Amniotic stem cell (primary cell): ENCODE measurements around the gene RALGPS1.
"Not testable (repeated sequence)": the region's sequence is repeated elsewhere in the genome, so short reads cannot be mapped to it uniquely, and the experiment has no call there.

ENCODE experiments used
- DNase-seq: peaks from one replicate; lab custom pipeline; 2025; lab: John Stamatoyannopoulos, UW

Gene RALGPS1

DNA sequence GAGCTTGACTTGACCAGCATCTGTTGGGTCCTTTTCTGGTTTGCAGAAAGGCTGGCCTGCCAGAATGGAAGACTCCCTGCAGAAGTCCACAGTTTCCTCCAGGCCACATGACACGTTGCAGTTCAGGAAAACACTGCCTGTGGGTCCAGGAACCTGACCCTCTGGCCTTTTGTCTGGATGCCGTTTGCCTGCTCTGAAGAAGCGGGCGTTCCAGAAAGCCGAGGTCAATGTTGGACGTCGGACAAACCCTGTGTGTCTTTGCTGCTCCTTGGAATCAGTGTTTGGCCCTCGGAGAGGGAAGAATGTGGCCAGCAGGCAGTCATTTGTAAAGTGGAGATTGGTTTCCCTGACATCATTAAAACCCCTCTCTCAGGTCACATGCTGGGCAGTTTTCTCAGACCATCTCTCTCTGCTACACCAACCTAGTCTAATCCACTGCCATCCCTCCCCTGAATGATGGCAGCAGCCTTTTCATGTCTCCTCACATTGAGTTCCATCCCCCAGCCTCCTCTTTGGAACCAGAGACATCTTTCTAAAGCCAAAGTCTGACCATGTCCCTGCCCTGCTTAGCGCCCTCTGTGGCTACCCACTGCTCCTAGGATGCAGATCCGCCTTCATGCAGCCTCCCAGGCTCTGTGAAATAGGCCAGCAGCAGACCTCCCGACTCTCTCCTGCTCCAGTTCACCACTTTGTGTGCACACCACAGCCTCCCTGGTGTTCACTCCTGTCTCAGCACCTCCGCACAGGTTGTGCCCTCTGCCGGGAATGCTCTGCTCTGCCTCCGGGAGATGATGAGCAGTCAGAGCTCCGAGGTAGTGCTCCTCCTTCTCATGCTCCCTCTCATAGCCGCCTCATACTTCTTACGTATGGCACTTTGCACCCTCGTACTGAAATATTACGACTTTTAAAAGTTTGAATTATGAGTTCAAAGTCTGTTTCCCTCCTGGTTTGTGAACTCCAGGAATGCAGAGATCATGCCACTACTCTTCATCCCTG is 75.6 kb downstream of the RALGPS1 start:
- DNase-seq: no peak

DNA sequence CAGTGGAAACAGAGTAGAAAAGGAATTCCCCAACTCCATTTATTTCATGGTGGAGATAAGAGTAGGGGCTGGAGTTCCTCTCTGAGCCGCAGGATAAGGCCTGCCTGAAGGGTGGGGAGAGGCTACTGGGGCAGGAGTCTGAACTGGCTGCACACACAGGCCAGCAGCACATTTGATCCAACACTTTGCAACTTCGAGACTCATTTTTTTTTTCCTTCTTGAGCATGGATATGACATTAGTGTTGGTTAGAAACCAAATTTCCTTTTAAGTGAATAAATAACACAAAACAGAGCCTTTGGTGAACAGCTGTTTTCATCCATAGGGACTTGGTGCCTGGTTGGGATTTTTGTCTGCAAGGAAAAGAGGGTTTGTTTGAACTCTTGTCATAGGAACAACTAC is 76.6 kb downstream of the RALGPS1 start:
- DNase-seq: no peak

DNA sequence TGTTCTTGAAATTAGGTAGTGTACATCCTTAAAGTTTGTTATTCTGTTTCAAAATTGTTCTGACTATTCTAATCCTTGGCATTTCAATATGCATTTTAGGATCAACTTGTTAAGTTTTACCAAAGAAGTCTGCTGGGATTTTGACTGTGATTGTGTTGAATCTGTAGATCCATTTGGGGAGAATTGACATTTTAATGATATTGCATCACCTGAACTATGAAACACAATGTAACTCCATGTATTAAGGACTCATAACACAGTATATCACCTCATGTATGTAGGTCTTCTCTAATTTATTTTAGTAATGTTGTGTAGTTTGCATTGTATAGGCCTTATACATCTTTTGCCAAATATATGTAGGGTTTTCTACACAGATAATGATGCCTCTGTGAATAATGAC is 77.8 kb downstream of the RALGPS1 start:
- DNase-seq: no peak

DNA sequence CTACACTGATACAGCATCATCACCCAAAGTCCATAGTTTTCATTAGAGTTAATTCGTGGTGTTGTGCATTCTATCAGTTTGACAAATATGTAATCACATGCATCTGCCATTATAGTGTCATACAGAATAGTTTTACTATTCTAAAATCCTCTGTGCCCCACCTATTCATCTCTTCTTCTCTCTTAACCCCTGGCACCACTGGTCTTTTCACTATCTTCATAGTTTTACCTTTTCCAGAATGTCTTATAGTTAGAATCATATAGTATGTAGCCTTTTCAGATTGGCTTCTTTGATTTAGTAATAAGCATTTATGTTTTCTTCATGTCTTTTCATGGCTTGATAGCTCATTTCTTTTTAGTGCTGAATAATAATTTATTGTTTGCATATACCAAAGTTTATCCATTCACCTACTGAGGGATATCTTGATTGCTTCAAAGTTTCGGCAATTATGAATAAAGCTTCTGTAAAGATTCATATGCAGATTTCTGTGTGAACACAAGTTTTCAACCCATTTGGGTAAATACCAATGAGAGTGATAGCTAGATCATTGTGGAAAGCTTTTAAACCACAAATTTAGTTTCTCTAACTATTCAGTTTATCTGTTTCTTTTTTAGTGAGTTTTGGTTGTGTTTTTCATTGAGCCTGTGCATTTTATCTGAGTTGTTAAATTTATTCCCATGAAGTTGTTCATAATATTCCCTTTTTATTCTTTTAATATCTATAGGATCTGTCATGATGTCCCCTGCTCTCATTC is 84.9 kb downstream of the RALGPS1 start:
- no peak for DNase-seq

DNA sequence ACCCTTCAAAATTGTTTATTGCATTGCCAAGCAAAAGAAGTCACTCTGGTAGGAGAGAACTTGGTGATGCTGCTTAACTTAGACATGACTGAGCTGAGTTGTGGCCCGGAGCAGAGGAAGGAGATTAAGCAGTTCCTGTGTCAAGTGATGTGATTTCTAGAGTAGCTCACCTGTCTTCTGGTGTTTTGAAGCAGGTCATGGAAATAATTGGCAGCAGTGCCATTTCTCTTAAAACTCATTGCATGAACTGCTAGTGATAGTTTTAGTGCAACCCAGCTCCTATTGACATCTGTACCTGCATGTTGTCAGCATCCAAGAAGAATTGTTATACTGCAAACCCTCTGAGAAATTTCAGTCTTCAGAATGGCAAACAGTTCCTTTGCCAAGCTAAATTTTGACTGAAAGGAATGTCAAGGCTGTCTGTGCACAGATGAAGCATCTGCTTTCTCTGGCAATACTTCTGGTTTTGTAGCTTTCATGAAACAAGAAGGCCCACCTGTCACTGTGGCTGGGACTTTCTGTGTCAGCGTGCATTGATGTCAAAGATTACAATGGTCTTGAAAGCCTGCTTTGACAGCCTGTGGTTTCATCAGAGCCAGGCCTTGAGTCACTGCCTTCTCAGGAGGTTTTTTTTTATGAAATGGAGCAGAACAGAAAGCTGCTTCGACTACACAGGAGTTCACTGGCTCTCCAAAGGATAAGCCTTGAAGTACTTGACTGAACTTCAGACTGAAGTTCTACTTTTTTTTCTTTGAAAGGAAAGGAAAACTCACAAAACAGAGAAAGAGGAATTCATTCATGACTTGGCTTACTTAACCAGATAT is 90.6 kb downstream of the RALGPS1 start:
- no peak for DNase-seq

DNA sequence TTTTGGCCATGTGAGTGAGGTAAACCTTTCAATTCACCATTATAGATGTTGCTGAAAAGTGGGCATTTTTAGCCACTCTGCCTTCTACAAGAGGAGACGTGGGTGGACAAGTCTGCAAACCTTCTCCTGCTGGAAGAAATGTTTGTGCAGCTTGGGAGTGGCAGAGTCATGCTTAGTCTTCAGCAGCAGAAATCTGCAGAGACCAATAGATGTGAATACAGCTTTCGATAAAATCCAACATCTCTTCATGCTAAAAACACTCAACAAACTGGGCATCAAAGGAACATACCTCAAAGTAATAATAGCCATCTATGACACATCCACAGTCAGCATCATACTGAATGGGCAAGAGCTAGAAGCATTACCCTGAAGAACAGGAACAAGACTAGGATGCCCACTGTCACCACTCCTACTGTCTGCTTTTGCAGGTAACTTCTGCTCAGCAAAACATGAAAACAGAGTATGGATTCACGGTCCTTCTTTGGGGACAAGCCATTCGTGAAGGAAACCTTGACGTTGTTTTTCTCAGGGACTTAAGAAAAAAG is 91.3 kb downstream of the RALGPS1 start:
- DNase-seq: no peak

DNA sequence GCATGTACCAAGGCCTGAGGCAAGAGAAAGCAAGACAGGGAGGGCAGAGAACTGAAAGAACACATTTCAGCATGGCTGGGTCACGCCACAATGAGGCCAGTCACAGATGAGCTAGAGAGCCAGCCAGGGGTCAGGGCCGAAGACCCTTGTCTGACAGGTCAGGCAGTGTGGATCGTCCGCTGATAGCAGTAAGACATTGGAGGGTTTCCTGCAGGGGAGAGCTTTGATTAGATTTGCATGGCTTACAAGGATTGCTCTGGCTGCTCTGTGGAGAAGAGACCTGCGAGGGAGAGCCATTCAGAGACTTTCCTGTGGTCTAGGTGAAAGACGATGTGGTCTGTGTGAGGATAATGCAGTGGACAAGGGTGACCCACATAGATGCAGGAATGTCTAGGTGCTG is 93.1 kb downstream of the RALGPS1 start:
- DNase-seq: no peak

DNA sequence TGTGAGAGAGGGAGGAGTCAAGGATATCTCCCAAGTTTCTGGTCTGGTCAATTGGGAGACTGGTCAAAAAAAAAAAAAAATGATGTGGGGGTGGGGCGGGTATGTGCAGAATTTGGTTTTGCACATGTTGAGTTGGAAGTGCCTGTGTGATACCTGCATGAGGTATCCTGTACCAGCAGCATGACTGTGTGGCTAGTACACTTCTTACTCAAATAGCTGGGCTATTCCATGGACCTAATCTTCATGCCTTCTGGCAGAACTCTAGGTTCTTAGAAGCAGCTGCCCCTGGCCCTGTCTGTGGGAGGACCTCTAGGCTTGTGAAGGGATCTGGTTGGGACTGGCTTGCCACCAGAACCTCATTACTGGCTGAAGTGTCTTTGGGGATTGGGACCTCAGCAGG is 93.5 kb downstream of the RALGPS1 start:
- no peak for DNase-seq

DNA sequence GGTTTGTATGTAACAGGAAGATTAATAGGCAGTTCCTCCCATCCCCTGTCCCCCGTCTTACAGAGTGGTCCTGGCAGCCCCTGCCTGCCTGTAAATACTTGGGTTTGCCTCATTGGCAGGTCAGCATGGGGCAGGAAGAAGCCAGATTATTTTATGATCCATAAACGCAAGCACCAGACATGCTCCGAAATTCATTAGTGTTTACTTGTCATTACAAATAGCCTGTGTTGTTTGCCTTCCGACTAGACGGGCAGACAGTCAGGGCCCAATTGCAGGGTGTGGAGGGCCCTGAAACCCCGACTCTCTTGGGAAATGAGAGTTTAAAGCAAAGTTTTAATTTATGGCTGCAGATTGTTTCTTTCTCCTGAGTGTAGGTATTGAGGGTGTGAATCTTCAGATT is 97.2 kb downstream of the RALGPS1 start:
- no peak for DNase-seq

DNA sequence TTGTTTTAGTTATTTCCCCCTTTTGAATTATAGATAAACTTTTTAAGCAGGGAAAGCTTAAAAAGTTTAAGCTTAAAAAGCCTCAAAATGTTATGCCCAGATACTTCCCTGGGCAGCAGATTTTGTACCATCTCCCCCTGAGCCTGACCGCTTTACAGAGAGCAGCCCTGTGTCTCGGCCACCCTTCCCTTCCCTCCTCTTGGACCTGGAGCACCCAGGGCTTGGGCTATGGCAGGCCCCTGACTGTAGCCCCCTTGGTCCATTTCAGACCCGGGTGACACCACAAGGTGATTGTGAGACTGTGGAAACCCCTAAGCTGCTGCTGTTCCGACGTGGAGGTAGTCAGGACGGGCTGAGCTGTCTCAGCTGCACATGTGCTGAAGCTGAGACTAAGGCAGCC is 97.7 kb downstream of the RALGPS1 start:
- no peak for DNase-seq

DNA sequence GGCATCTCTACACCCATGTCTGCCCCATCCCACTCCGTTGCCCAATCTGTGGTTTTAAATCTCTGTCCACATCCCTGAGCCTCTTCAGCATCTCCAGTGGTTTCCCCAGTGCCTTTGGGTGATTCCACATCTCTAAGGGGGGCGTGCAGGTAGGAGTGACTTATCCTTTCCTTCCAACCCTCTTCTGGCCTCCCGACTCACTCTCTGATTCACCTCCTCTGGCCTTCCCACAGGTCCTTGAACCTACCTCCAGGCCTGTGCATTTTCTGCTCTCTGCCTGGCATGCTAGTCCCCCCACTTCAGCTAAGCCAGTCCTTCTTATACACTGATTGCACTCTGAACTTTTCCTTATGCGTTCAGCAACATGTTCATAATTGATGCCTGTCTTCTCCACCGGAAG is 99.0 kb downstream of the RALGPS1 start:
- DNase-seq: no peak

DNA sequence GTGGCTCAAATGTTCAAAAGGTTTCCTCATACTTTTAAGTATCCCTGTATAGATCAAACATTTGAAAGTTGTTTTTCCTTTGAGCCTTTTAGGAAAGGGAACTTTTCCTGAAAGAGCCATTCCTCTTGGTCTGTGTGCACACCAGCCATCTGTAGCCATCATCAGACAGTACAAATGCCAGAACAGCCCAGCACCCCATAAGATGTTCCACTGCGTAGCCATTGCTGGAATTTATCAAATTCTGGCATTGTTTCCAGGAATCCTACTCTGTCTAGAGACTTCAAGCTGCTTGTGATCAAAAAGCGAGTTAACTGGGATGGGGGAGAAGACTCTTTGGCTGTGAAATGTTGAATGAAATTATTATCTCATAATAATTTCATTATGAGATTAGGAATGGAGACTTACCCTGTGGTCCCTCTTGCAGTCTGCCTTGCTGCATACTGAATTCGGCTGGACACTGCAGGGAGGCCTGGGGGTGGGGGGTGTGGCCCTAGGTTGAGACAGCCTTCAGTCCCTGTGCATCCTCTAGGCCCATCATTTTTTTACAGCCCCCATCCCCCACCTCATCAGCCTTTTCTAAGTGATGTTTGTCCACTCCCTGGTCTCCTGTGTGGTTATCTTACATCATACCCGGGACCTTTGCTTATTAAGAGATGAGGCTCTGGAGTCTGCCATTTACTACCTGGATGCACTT is 99.8 kb downstream of the RALGPS1 start:
- DNase-seq: no peak

DNA sequence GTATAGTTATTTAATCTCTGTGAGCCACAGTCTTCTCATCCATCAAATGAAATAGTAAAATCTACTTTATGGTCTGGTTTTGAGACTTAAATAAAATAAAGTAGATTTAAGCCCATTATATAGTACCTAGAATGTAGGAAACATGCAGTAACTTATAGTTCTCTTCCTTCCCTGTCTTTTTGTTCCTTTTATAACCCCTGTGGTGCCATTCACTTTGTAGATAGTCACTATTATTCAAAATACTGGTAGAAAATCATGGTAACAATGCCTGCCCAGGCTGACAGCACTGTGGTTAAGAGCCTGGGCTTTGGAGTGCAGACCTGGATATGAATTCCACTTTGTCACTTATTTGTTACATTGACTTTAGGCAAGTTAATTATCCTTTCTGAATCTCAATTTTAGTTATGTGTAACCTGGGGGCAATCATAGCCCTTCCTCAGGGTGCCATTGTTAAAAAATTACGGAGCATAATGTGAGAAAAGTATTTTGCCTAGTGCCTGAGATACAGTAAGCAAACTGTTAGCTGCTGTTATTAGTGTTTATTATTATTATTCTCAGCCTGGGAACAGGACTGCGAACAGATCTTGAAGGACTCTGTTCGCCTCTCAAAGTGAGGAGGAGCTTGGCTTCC is 100.4 kb downstream of the RALGPS1 start:
- no peak for DNase-seq

DNA sequence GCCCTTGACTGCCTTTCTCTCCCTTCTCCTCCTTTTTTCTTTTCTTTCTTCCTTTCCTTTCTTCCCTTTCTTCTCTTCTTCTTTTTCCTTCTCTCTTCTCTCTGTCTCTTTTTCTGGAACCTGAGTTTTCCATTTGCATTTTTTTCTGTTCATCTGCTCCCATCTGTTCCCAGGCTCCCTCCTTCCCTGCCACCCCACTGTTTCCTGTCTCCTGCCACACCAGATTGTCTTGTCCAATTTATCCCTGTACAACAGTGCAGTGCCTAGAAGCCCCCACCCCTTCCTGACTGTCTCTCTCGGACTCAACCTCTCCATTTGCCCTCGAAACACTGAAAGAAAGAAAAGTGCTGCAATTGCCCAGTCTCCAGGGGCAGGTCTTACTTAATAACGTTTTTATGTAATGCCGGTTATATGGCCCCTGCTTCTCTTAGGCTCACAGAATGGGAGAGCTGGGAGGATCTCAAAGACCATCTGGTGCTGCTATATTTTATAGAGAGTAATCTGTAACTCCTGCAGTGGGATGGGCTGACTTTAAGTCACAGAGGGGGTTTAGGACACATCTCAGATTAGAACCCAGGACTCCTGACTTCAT is 101.4 kb downstream of the RALGPS1 start:
- no peak for DNase-seq

DNA sequence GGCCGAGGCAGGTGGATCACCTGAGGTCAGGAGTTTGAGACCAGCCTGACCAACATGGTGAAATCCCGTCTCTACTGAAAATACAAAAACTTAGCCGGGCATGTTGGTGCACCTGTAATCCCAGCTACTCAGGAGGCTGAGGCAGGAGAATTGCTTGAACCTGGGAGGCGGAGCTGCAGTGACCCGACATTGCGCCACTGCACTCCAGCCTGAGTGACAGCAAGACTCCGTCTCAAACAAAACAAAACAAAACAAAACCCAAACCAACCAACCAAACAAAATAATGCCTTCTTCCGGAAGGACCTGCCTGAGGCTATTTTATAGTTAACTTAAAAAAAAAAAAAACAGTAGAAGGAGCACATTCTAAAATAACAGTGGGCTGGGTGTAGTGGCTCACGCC is 103.4 kb downstream of the RALGPS1 start:
- DNase-seq: not testable (repeated sequence)

DNA sequence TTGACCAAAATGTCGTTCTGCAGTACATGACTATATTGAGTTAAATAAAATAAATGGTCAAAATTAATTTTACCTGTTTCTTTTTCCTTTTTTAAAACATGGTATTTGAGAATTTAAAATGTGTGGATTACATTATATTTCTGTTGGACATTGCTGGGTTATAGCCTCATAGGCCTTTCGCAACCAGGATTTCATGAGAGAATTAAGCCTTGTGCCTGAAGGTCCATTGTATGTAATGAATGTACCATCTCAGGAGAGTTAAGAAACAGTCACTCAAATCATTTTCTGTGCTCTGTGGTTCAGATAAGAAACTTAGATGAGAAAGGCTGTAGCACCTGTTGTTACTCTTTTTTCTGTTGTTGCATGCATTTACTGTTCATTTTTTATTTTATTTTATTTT is 104.4 kb downstream of the RALGPS1 start:
- no peak for DNase-seq

DNA sequence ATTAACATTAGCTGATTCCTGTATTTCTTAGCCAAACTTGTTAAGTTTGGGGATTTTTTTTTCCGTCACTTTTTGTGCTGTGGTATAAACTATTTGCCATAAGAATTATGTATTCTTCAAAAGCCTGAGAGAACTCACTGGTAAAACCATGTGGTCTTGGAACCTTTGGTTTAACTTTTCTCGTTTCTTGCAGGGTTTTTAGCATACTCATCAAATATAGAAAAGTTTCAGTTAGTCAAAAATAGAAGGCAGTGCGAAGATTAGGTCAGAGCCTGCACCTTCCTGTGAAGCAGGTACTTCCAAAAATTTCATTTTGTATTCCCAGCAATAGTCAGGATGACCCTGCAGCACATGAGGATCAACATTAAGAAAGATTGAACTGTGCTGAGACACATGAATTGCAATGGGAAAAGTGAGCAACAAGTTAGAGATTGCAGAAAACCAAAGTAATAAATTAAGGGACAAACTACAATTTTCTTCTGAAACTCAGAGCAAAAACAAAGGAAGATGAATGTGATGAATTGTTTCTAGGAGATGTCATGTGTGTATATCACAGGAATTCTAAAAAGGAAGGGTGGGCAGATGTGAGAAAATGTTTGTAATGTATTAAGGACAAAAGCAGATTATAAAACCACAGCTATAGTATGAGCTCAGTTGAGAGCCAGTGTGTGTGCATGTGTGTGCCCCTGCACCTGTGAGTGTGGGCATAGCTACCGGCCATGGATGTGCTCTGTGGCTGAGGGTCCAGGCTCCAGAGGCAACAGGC is 105.6 kb downstream of the RALGPS1 start:
- DNase-seq: no peak

DNA sequence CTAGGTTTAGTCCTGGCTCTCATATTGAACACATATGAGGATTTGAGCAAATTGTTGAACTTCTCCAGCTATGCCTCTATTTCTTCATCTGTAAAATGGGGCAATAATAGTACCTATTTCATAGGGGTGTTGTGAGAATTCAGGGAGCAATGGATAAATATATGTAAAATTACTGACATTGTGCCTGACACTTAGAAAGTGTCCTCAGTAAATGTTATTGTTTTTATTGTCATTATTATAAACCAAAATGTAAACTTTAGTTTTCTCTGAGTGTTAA is 106.2 kb downstream of the RALGPS1 start:
- no peak for DNase-seq

DNA sequence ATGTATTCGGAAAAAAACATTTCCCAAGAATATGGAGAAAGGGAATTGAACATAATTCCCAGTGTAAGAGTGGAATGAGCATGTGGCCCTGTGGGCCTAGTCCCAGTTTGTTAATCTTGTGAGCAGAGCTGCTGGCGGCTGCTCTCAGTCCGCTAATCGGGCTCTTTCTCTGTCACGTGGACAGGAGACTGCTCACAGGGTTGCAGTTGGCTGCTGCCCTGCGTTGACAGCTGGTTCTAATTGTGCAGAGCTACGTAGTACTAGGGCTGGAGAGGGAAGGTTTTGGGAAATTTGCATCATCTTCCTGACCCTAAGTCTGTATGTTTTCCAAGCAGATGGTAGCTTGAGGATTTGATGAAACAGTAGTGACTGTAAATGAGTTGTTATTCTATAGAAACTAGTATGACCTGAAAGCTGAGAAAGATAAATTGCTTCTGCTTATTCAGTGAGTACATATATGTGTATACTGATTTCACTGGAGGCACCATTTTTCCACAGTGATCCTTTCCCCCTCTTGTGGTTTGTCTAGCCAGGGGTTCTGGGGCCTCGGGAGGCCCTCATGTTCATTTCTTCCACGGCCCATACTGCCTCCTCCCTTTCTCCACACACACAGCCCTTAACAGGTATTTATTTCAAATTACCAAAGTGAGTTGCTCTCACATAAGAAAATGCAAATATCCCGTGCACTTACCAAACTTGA is 107.2 kb downstream of the RALGPS1 start:
- peak; percentile 91 for DNase-seq
